Inferior parietal cortex (tissue), 1 donor: ENCODE data around the gene LY6G6D.

Source experiments
- DNase-seq: peaks from one replicate; pipeline ENCODE4 v3.0.0-alpha.2; 2016; ENCODE audit errors: extremely low spot score

Gene LY6G6D

GRCh38 chr6:31719001-31719400, 3.9 kb downstream of the LY6G6D start:
- DNase-seq: no peak

GRCh38 chr6:31720196-31720770, 5.1 kb downstream of the LY6G6D start:
- DNase-seq: no peak

DNA sequence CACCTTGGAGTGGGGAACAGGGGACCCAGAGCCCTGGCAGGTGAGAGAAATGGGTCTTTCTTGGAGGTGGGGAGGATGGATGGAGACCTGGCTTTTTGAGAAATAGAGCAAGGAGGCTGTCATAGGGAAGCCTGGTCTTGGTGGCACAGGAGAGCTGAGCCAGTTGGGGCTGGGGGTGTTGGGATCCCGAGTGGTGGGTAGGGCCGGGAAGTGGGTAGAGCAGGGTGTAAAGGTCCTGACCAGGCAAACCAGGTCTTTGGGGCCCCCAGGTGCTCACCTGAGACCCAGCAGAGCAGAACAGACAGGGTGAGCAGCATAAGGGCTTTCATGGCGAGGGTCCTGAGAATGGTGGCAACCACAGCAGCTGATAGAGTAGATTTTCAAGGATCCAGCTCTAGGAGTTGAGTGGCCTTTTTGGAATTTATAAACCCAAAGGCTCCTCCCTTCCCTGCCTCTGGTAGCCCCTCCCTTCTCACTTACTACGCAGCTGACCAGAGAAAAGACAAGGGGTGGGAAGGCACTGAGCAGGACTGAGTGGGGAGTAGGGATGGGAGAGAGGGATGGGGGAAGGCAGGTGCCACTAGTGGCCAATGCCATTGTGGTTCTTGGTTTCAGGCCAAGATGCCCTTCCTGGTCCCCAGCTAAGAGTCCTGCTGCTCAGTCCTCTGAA, 6.3 kb downstream of the LY6G6D start, which contains the start of gene LY6G6C:
TSS of gene LY6G6C (minus strand) at position 396 of the 670 bp plus-strand sequence. CDS start at position 329, 67 bp downstream.
- no peak for DNase-seq

DNA sequence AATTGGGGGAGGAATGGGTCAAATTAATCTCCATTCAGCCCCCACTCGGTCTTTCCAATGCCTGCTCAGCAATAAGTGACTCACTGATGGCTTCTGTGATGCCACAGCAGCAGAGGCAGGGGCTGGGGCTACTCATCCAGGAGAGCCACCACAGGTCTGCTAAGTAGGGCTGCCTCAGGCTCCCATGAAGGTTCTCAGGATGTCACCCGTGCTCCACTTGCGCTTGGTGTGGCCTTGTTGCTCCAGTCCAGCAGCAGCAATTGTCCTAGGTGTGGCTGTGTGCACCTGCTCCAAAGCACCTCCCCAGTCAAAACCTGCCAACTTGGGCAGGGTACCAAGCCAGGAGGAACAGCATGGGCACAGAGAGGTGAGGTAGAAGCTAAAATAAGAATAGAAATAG, 7.0 kb downstream of the LY6G6D start:
- no peak for DNase-seq

GRCh38 chr6:31723245-31723979, 8.3 kb downstream of the LY6G6D start, which contains the start of gene MPIG6B:
TSS of gene MPIG6B (plus strand) at chr6:31723373. CDS start at chr6:31723384, 11 bp downstream.
- no peak for DNase-seq

DNA sequence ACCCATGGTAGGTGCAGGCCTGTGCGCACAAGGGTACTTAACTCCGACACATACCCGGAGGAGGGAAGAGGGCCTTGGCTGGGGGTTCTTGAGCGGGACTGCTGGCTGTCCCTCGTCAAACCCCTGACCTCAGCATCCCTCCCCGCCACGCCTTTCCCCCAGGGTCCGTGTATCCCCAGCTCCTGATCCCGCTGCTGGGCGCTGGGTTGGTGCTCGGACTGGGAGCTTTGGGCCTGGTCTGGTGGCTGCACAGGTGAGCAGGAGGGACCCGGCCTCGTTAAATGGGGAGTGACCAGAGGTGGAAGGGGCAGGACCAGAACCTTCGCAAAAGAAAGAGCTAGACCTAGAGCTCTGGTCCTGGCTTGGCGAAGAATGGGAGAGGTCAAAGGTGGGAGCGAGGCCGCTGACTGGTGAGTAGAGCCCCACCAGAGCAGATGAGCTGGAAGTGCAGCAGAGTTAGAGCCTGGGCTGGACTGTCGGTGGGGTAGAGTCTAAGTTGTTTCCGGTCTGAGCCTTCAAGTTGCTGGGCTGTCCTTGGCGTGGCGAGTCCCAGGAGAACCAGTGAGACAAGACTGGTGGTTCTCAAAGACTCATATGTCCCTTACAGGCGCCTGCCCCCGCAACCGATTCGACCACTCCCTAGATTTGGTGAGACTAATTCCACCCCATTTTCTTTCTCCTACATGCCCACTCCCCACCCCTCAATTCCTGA, 9.0 kb downstream of the LY6G6D start:
- DNase-seq: no peak

- DNase-seq: no peak
Observed at GRCh38 chr6:31725502-31726350, 10.6 kb downstream of the LY6G6D start.

DNA sequence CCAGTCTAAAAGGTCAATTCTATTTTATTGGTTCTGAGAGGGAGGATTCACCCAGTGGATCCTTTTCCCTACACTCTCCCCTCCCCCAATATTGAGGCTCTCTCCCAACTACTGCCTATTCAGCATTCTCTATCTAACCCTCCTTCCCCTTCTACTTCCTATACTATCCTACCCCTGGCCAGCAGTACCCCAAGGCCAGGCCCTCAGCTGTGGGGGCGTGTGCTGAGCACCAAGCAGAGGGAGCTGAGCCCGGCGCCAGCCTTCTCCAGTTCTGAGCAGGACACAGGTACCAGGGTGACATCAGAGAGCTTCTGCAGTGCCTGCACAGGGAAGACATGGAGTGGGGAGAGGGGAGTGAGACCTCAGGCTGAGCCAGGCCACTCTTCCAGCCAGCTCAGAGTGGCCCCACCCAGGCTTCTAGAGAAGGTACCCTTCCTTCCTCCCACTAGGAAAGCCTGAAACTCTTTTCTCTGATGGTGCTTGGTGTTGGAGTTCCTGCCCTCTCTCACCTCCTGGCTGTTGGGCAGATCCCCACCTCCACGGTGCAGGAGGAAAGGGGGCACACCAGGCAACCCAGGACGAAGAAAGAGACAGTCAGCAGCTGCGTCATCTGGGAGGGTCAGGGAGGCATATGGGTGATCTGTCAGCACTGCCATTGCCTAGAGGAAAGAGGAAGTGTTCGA, 12.0 kb downstream of the LY6G6D start:
- no peak for DNase-seq

DNA sequence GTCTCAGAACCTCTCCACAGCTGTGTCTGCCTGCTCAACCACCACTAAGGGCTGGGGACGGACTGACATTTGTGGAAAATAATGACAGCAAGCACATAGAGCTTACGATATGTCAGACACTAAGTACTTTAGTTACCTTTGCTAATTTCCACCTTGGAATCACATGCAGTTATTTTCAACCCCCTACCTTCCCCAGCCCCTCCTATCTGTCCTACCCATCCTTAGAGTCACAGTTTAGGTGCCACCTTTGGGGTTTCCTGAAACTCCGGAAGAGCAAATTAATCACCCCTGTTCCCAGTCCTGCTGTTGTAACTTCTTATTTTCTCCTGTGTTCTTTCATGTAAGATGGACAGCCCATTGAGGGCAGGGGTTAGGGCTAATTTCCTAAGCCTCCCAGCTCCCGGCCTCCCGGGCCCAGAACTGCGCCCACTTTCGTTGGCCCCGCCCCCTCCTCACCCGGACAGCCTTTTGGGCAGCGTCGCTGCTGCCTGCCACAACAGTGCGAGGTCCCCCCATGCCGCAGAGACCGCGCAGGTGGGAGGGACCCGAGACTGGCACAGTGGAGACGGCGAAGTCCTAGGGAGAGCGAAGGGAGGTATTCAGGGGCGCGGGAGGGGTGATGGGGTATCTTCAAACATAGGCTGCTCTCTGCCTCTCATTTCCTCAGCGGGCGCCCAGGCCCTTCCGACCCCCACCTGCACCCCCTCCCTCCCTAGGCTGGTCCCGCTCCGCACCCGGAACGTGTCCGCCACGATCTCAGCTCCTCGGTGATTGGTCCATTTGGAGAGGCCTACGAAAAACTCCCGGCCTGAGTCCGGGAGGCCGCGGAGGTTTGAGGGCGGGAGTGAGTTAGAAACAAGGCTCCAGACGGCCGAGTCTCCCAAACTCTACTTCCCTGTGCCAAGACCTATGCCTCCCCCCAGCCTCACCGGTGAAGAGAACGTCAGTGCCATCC, 12.8 kb downstream of the LY6G6D start:
- no peak for DNase-seq

DNA sequence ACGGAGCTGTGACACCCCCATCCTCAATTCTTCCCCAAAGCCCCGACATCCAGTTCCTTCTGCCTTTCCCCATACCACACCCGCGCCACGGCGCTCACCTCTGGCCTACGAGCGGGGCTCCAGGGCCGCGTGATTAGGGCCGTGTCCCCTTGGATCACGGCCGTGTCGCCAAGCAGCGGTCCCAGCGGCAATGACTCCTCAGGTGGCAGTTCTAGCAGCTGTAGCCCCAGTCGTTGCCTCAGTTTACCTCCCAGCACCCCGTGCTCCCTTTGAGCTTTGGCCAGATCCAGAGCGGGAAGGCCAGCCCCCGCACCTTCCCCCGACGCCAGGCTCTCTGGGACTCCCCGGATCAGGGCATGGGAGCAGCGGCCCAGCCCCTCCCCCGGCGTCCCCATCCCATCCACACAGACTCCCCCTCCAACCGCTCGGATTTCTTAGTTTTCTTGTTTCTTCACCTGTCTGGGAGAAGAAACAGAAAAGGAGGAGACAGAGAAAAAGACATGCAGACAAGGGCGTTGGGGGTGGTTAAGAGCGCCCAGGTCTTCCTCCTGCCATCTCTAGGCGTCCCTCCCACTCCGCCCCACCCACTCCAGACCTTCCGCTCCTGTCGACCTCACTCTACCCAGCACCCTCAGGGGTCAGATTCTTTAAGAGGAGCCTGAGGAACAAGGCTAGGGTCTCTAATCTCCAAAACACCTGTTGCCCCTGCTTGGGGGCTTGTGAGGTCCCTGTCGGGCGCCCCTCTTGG, 13.8 kb downstream of the LY6G6D start, which contains the start of gene DDAH2:
TSS of gene DDAH2 (minus strand) at position 533 of the 748 bp plus-strand sequence. CDS start at position 395, 138 bp downstream.
- DNase-seq: no peak

DNA sequence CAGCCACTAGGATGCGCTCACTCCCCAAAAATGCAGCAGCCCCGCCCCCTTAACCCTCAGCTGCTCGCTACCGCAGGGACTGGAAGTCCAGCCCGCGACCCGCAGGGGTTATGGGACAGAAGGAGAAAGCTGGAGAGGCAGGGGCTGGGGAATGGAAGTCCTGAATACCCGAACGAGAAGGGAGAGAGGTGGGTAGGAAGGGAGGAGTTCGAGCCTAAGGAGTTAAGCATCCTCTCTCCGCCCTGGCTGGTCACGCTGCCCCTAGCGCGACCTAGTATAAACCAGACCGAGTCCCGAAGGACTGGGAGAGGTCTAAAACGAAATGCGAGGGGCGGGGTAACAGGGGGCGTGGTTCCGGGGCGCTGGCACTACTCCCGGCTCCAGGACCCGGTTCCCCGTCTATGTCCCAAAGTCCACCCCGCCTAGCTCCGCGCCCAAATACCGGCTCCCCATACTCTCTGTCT, 14.4 kb downstream of the LY6G6D start:
- peak; percentile 71 for DNase-seq

GRCh38 chr6:31729979-31730630, 15.0 kb downstream of the LY6G6D start:
- DNase-seq: peak; percentile 58

DNA sequence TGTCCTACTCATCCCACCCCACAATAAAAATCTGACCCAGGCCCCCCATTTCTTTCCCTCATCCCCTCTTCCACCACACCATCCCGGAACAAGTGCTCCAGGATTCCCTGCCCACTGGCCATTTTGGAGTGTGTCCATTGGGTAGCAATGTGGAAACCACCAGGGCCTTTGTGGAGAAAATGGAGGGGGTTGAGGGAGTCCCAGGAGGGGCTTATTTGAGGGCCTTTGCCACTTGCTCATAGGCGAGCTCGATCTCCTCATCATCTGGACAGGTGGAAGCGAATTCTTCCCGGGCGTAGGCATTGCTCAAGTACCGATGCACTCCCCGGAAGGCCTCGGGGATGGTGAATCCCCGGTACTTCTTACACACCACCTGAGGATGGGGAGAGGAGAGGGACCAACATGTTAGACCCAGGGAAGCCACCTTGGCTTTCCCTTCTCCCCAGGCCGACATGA, 15.5 kb downstream of the LY6G6D start:
- no peak for DNase-seq

DNA sequence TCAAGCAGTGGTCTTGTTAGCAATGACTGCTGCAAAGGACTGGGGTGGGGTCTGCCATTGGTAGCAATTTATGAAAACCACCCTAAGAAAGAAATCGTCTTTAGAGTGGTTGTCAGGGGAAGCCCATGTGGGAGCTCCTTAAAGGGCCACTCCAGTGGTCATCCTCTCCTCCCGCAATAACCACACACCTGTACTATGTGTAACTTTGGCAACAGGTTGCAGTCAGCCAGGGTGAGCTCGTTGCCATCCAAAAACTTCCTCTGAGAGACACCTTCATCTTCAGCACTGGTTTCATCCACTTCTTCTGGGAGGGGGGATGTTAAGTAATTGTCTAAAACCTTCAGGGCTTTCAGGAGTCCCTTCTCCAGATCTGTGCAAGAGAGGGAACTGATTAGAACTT, 16.9 kb downstream of the LY6G6D start:
- DNase-seq: no peak

GRCh38 chr6:31733734-31734133, 18.6 kb downstream of the LY6G6D start:
- no peak for DNase-seq

- no peak for DNase-seq
Observed at GRCh38 chr6:31734247-31734820, 19.2 kb downstream of the LY6G6D start.

- DNase-seq: no peak
Observed at GRCh38 chr6:31734821-31735406, 19.8 kb downstream of the LY6G6D start.
